Sciatic nerve (tissue), 2 donors: Measurements from ENCODE around the gene ZGLP1. TPM values are rescaled to one million over a fixed set of nuclear protein-coding genes. Genes with fewer than 3 reads are reported as not detected.

ENCODE experiments used
- ATAC-seq: fragments of 200-7000 bp; cut with Tn5 transposase; one replicate; pipeline ENCODE4 v1.9.1; 2020; ENCODE audit warnings: mild to moderate bottlenecking, moderate library complexity
- DNase-seq: peaks from one replicate; pipeline ENCODE4 v3.0.0-alpha.2; 2020; ENCODE audit warnings: low spot score
- intact Hi-C: fragments of 100-400 bp; cut with DNase I; formaldehyde crosslinking; loops from one replicate; pipeline ENCODE4 v1.14.2; 2022
- total RNA-seq: library from RNA; stranded (reverse); fragmentation: NEBNext Ultra II Directional; extraction: Animal tissue kit (Norgen Biotek cat#: 25700); gene quantifications from one replicate; pipeline ENCODE4 v1.2.1, GENCODE V29; 2021
- donor health status: DM: no; HTN: no; CAD: no.
- donor health status: DM: no; HTN: no; CAD: no.

Gene ZGLP1
- total RNA-seq, 1 donor from 2014 or later, result 5.7 TPM

DNA sequence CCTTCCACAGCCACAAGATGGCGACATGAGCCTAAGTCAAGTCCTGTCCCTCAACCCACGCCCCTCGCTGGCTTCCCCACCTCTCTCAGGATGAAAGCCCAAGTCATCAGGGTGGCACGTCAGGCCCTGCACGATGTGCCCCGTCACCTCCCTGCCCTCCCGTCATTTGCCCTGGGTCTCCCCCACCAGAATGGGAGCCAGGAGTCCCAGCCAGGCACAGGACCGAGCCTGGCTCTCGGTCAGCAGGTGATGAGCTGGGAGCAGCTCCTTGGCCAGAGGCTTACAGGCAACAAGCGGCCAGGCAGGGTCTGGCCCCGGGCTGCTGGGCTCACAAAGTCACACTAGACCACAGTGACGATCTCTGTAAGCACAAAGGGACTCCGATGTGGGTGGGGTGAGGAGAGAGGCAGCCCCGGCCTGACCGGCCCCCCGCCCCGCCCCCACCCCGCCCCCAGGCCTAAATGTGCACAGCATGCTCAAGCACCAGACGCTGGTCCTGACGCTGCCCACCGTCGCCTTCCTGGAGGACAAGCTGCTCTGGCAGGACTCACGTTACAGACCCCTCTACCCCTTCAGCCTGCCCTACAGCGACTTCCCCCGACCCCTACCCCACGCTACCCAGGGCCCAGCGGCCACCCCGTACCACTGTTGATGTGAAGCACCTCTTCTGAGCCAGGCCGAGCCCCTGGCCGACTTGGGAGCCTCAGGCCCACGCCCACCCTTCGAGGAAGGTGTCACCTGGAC, 50.3 kb downstream of the ZGLP1 start:
- ATAC-seq (peak; percentile 55), DNase-seq (peak; percentile 91)
- intact Hi-C loops, result loop anchor here (10.0 kb wide), 1 partner anchor 325 kb away; the partner anchor contains the start of gene OLFM2

DNA sequence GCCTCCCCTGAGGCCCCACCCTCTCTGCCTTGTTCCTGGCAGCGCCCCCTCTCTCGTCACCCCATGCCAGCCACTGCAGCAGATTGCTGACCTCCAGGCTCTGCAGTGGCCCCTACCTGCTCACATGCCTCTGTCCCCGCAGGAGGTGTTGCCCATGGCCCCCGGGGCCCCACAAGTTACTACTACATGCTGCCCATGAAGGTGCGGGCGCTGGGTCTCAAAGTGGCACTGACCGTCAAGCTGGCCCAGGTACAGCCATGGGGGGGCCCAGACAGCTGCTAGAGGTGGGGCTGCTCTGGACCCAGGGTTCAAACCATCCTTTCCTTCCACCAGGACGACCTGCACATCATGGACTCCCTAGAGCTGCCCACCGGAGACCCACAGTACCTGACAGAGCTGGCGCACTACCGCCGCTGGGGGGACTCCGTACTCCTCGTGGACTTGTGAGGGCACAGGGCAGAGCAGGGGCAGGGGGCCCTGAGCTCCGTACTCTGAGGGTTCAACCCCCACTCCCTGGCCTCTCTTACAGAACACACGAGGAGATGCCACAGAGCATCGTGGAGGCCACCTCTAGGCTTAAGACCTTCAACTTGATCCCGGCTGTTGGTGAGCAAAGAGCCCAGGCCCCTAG, 51.4 kb downstream of the ZGLP1 start:
- DNase-seq, result no peak
- ATAC-seq, result peak; percentile 9
- intact Hi-C loops, result loop anchor here (10.0 kb wide), 1 partner anchor 323 kb away; the partner anchor contains the start of gene OLFM2

DNA sequence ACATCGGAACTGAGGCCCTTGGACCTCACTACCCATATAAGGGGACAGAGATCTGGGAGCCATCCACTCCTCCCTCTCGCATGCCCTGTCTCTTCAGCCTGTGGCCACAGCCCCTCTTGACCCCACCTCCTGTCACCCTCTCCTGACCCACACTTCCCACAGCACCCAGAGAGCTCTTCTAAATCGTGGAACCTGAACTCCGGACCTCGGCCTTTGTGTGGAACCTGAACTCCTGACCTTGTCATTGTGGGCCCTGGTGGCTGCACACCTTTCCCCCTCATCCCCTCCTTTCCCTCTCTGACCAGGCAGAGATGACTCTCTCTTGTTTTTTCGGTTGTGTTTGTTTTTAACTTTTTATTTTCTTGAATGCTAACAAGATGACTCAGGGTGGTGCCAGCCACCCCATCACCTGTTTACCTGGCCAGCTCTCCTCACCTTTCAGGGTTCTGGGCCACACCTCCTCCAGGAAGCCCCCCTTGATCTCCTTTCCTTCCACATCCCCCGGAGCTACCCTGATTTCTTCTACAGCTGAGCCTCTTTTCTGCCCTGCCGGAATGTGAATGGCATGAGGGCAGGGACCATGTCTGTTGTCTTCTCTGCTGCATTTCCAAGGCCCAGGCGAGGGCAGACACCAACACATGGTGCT, 52.5 kb downstream of the ZGLP1 start:
- ATAC-seq (no peak), DNase-seq (no peak)
- intact Hi-C loops, result loop anchor here (10.0 kb wide), 1 partner anchor 322 kb away; the partner anchor contains the start of gene OLFM2

DNA sequence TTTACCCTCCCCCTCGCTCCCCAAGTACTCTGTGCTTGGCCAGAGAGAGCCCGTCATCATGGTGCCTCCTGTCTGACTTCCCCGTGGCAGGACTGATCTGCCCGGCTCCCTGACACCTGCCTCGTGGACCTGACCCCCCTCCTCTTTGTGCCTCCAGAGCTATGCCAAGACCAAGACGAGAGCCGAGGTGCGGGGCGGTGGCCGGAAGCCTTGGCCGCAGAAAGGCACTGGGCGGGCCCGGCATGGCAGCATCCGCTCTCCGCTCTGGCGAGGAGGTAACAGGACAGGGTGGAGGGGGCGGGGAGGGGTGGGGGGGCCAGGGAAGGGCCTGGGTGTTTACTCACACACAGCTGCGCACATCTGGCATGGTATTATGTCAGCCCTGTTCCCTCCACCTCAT, 53.1 kb downstream of the ZGLP1 start:
- DNase-seq (no peak), ATAC-seq (no peak)
- intact Hi-C loops, result loop anchor here (10.0 kb wide), 1 partner anchor 322 kb away; the partner anchor contains the start of gene OLFM2

DNA sequence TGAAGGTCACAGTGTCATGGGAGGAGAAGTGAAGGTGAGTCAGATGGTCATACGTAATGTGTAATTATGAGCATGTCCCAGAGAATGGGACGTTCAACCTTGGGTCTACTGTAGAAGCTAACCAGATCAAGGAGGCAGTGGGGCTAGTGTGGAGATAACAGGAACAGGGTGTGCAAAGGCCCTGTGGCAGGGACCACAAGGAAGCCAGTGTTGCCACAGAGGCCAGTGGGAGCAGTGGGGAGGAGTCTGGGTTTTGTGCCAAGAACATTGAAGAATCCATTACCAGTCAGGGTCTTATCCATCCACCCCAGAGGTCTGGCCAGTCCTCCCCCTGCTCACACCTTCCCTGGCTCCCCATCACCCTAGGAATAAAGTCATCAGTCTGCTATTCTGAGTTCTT, 54.3 kb downstream of the ZGLP1 start:
- DNase-seq (no peak), ATAC-seq (no peak)
- intact Hi-C loops, result loop anchor here (10.0 kb wide), 1 partner anchor 321 kb away; the partner anchor contains the start of gene OLFM2

Other genes starting within 250 kb of the ZGLP1 start
- 47.0 TPM for gene SHFL, start 223.5 kb downstream of the ZGLP1 start, total RNA-seq
- not detected for gene ANGPTL6, start 207.1 kb downstream of the ZGLP1 start, total RNA-seq
- 31.3 TPM for gene PPAN, start 203.5 kb downstream of the ZGLP1 start, total RNA-seq
- gene P2RY11, start 198.1 kb downstream of the ZGLP1 start, total RNA-seq, result 9.9 TPM
- gene EIF3G, start 189.9 kb downstream of the ZGLP1 start, total RNA-seq, result 155 TPM
- gene DNMT1, start 114.9 kb downstream of the ZGLP1 start, total RNA-seq, result 70.8 TPM
- 15.9 TPM for gene S1PR2, start 78.5 kb downstream of the ZGLP1 start, total RNA-seq
- gene MRPL4, start 57.6 kb downstream of the ZGLP1 start, total RNA-seq, result 29.3 TPM
- 30.7 TPM for gene ICAM1, start 38.7 kb downstream of the ZGLP1 start, total RNA-seq
- gene ICAM4, start 22.9 kb downstream of the ZGLP1 start, total RNA-seq, result not detected
- gene ICAM5, start 19.9 kb downstream of the ZGLP1 start, total RNA-seq, result 1.6 TPM
- gene FDX2, start 6.2 kb upstream of the ZGLP1 start, total RNA-seq, result 15.2 TPM
- gene RAVER1, start 23.7 kb upstream of the ZGLP1 start, total RNA-seq, result 20.3 TPM
- gene ICAM3, start 29.8 kb upstream of the ZGLP1 start, total RNA-seq, result 10.5 TPM
- 128 TPM for gene TYK2, start 70.8 kb upstream of the ZGLP1 start, total RNA-seq
- gene CDC37, start 93.7 kb upstream of the ZGLP1 start, total RNA-seq, result 128 TPM
- 11.0 TPM for gene PDE4A, start 110.7 kb upstream of the ZGLP1 start, total RNA-seq
- 63.9 TPM for gene KEAP1, start 193.5 kb upstream of the ZGLP1 start, total RNA-seq
- 0.53 TPM for gene S1PR5, start 207.6 kb upstream of the ZGLP1 start, total RNA-seq
- gene ATG4D, start 234.1 kb upstream of the ZGLP1 start, total RNA-seq, result 15.1 TPM